ENCODE data around the gene ZSWIM9. TPM values are rescaled to one million over a fixed set of nuclear protein-coding genes. Genes with fewer than 3 reads are reported as not detected.

ZSWIM9 gene
- 6.6 TPM for total RNA-seq
- long read RNA-seq, partial matches to known transcripts = 1 of 2 reads
- long read RNA-seq, other reads (novel, unspliced or antisense) = 1 of 2 reads

- ATAC-seq (peak; percentile 97), DNase-seq (ENCODE audit: missing footprints) (peak; percentile 96)
- intact Hi-C loops (cut with DNase I) = loop anchor here (10.0 kb wide), 1 partner anchor 915 kb away; the partner anchor contains the start of gene SNRNP70
Measured at GRCh38 chr19:48169939-48170803, at the start of gene ZSWIM9, which contains the start of gene LIG1. Gene ZSWIM9 (plus strand): TSS chr19:48170680. CDS start chr19:48171803, 1,123 bp downstream. Gene LIG1 (minus strand): TSS chr19:48170344. CDS start chr19:48165566, 4,778 bp downstream.

- ATAC-seq = no peak
- intact Hi-C loops (cut with DNase I) = no loop called here
Measured at GRCh38 chr19:48121066-48121465, 49.4 kb upstream of the ZSWIM9 start.

GRCh38 chr19:48121909-48122371 is 48.5 kb upstream of the ZSWIM9 start:
- ATAC-seq (peak; percentile 31), DNase-seq (ENCODE audit: missing footprints) (peak; percentile 20)
- intact Hi-C loops (cut with DNase I) = no loop called here

More at GRCh38 chr19:48121066-48121465, 49.4 kb upstream of the ZSWIM9 start:
- no peak for DNase-seq (ENCODE audit: missing footprints)

GRCh38 chr19:48122421-48122820 is 48.1 kb upstream of the ZSWIM9 start:
- intact Hi-C loops (cut with DNase I) = no loop called here
- no peak for DNase-seq (ENCODE audit: missing footprints)
- ATAC-seq = no peak

- intact Hi-C loops (cut with DNase I) = no loop called here
- DNase-seq (ENCODE audit: missing footprints) = no peak
- ATAC-seq = no peak
Measured at GRCh38 chr19:48123907-48124651, 46.4 kb upstream of the ZSWIM9 start.

GRCh38 chr19:48127561-48127960 is 42.9 kb upstream of the ZSWIM9 start:
- DNase-seq (ENCODE audit: missing footprints) (no peak), ATAC-seq (no peak)
- intact Hi-C loops (cut with DNase I) = no loop called here

- intact Hi-C loops (cut with DNase I) = no loop called here
- ATAC-seq = no peak
- DNase-seq (ENCODE audit: missing footprints) = no peak
Measured at GRCh38 chr19:48133094-48133493, 37.4 kb upstream of the ZSWIM9 start.

GRCh38 chr19:48135411-48135810 is 35.1 kb upstream of the ZSWIM9 start:
- DNase-seq (ENCODE audit: missing footprints) (no peak), ATAC-seq (no peak)
- intact Hi-C loops (cut with DNase I) = no loop called here

- no peak for ATAC-seq
- intact Hi-C loops (cut with DNase I) = no loop called here
- no peak for DNase-seq (ENCODE audit: missing footprints)
Measured at GRCh38 chr19:48136547-48136946, 33.9 kb upstream of the ZSWIM9 start.

GRCh38 chr19:48137411-48137810 is 33.1 kb upstream of the ZSWIM9 start:
- no peak for DNase-seq (ENCODE audit: missing footprints)
- ATAC-seq = no peak
- intact Hi-C loops (cut with DNase I) = no loop called here

GRCh38 chr19:48139053-48139452 is 31.4 kb upstream of the ZSWIM9 start:
- intact Hi-C loops (cut with DNase I) = no loop called here

GRCh38 chr19:48147597-48148175 is 22.8 kb upstream of the ZSWIM9 start:
- intact Hi-C loops (cut with DNase I) = no loop called here
- DNase-seq (ENCODE audit: missing footprints) (no peak), ATAC-seq (no peak)

More at GRCh38 chr19:48139053-48139452, 31.4 kb upstream of the ZSWIM9 start:
- DNase-seq (ENCODE audit: missing footprints) (no peak), ATAC-seq (no peak)

GRCh38 chr19:48148576-48148975 is 21.9 kb upstream of the ZSWIM9 start:
- intact Hi-C loops (cut with DNase I) = no loop called here
- ATAC-seq (no peak), DNase-seq (ENCODE audit: missing footprints) (no peak)

- no peak for ATAC-seq
- DNase-seq (ENCODE audit: missing footprints) = no peak
- intact Hi-C loops (cut with DNase I) = no loop called here
Measured at GRCh38 chr19:48149430-48149829, 21.1 kb upstream of the ZSWIM9 start.

- intact Hi-C loops (cut with DNase I) = loop anchor here (1.0 kb wide), 1 partner anchor 45 kb away; no protein-coding TSS in a partner anchor
- ATAC-seq (no peak), DNase-seq (ENCODE audit: missing footprints) (no peak)
Measured at GRCh38 chr19:48152551-48152950, 17.9 kb upstream of the ZSWIM9 start.

- ATAC-seq = no peak
- intact Hi-C loops (cut with DNase I) = no loop called here
Measured at GRCh38 chr19:48154003-48154402, 16.5 kb upstream of the ZSWIM9 start.

GRCh38 chr19:48158210-48158790 is 12.2 kb upstream of the ZSWIM9 start:
- ATAC-seq (peak; percentile 64), DNase-seq (ENCODE audit: missing footprints) (no peak)
- intact Hi-C loops (cut with DNase I) = no loop called here

More at GRCh38 chr19:48154003-48154402, 16.5 kb upstream of the ZSWIM9 start:
- DNase-seq (ENCODE audit: missing footprints) = no peak

GRCh38 chr19:48168689-48169088 is 1.8 kb upstream of the ZSWIM9 start:
- DNase-seq (ENCODE audit: missing footprints) (no peak), ATAC-seq (no peak)
- intact Hi-C loops (cut with DNase I) = no loop called here

- ATAC-seq (peak; percentile 24), DNase-seq (ENCODE audit: missing footprints) (peak; percentile 88)
Measured at GRCh38 chr19:48169578-48169938, 922 bp upstream of the ZSWIM9 start.

More at GRCh38 chr19:48169578-48169938, 922 bp upstream of the ZSWIM9 start:
- intact Hi-C loops (cut with DNase I) = no loop called here
